ENCODE results near the gene PGC. TPM values are rescaled to one million over a fixed set of nuclear protein-coding genes. Genes with fewer than 3 reads are reported as not detected.

The PGC gene
- total RNA-seq, 1 experiment from 2014 or later, result not detected

DNA sequence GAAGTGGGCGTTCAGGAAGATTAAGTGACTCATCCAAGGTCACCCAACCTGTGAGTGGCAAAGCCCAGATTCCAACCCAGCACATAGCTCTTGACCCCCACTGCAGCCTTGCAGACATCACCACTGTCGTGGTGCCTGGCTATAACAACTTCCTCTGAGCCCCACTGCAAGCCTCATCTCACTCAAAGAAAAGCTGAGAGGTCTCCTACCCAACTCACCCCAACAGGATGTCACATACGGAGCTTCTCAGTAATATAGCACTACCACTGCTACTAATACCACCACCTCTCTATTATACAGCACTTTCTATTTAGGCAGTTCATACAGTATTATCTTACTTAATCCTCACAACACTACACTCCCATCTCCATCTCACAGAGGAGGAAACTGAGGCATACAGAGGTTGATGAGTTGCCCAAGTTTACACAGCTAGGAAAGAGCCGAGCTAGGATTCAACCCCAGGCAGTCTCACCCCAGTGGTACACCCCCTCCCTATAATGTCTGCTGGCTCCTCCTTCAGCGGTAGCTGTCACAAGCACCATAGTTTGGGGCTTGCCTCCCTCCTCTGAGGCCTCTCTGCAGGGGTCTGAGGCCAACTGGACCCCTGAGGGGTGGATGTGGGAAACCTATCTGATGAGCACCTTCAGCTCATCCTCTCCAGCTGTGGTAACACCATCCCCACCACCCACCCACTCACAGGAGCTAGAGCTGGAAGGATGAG, 31.2 kb downstream of the PGC start:
- DNase-seq (ENCODE audit: low read depth), result no peak

- DNase-seq (ENCODE audit: low read depth), result no peak
These were observed 32.5 kb downstream of the PGC start for GRCh38 chr6:41714556-41715273.

- no peak for DNase-seq (ENCODE audit: low read depth)
These were observed 33.4 kb downstream of the PGC start for GRCh38 chr6:41713650-41714291.

GRCh38 chr6:41713159-41713649, 34.0 kb downstream of the PGC start:
- DNase-seq (ENCODE audit: low read depth), result peak; percentile 79

- peak; percentile 40 for DNase-seq (ENCODE audit: low read depth)
These were observed 34.5 kb downstream of the PGC start for GRCh38 chr6:41712651-41713103.

GRCh38 chr6:41711323-41712038, 35.7 kb downstream of the PGC start:
- no peak for DNase-seq (ENCODE audit: low read depth)

- no peak for DNase-seq (ENCODE audit: low read depth)
These were observed 37.8 kb downstream of the PGC start for GRCh38 chr6:41709375-41709774.

DNA sequence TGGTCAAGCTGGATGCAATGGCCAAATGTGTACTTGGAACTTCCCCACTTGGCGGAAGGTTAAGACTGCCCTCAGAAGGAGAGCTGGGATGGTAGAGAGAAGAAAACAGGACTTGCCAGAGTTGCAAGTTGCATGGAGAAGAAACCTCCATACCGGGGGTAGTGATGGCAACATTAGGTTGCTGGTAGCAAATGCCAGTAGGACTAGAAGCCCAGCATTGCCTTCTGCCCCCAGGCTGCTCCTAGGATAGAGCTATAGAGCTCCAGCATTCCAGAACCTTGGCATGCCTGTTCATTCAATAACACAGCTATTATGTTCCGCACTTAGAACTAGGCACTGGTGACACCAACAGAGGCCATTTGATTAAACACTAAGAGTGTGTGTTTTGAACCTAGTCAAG, 38.3 kb downstream of the PGC start:
- no peak for DNase-seq (ENCODE audit: low read depth)

DNA sequence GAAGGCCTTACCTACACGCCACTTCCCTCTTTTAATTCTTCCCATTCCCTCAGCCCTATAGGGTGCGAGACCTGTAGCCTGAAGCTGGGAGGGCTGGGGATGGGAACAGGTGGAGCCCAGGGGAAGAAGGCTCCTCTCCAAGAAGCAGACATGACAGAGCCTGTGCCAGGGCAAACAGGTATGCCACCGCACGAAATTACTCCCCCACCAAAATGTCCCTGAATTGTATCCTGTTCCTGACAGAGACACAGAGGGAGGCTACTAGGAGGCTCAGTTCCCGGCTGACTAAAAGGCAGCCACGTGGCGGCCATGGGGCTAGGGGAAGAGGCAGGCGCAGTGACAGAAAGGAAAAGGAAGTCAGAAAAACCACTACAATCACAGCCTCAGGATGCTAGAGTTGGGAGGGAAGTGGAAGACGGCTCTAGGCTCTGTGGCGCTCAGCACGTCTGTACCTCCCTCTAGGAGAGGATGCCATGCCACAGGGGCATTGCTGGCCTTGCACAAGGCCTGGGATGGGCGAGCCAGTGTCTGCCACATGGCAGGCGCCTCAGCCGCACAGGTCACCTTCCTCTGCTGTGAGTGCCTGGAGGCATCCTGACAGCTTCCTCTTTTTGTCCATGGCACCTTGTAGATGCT, 39.5 kb downstream of the PGC start:
- DNase-seq (ENCODE audit: low read depth), result no peak

DNA sequence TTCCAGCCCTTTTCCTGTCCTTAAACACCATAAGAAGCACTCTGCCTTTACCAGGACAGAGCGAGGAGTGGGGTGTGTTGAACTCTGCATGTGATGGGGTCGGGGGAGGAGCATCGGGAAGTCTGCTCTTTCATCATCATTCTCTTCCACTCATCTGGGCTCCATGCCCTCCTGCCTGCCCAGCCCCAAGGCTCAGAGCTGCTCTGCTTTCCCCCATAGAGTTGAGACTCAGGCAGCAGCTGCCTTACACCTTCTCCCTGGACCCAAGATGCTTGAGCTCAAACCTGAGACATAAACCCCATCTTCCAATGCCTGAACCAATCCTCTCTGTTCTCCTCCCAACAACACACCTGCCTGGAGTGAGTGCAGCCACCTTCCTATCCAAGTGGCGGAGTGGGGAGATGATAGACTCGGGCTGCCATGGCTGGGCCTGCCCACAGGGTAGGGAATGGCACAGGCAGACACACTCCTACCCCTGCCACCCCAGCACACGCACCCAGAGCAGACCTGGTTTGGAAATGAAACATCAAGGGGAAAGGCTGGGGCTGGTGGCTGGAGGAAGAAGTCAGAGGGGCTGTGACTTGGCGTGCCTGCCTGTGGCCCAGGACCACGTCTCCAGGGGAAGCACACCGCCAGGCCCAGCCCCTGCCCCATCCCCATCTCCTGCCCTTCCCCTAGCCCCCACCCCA, 40.2 kb downstream of the PGC start:
- DNase-seq (ENCODE audit: low read depth), result no peak

GRCh38 chr6:41705996-41706835, 41.0 kb downstream of the PGC start:
- DNase-seq (ENCODE audit: low read depth), result peak; percentile 78

DNA sequence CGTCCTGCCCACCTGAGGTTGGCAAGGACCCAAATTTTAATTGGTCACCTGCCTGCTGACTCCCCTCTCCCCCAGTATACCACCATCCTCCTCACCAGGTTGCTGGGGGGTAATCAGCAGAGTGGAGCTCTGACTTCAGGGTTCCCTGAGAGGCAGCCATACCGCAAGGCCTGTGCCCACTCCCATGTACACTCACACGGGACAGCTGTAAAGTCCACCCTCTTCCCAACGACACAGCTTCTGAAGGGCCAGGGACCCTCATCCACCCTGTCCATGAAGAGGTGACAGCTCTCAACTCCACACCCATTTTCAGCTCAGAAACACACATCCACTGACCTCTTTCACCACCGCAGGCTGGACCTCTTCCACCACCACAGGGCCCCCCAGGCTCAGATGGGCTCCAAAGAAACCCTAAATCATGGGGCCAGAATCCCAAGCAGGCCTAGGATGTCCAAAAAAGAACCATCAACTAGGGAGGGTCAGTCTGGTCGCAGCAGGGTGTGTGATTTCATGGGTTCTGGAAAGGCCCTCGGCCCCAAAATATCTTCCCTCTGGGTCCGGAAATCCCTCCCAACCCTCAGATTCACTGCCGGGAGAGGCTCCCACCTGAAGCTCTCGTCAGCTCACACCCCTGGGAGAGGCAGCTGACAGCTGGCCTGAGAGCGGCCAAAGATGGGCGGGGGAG, 41.7 kb downstream of the PGC start:
- no peak for DNase-seq (ENCODE audit: low read depth)

GRCh38 chr6:41704656-41705310, 42.4 kb downstream of the PGC start:
- DNase-seq (ENCODE audit: low read depth), result no peak

GRCh38 chr6:41704028-41704427, 43.2 kb downstream of the PGC start:
- DNase-seq (ENCODE audit: low read depth), result no peak

GRCh38 chr6:41702771-41703494, 44.3 kb downstream of the PGC start:
- no peak for DNase-seq (ENCODE audit: low read depth)

GRCh38 chr6:41702089-41702745, 45.0 kb downstream of the PGC start:
- no peak for DNase-seq (ENCODE audit: low read depth)

Measured in HT1080 (cell line).